GM18858 (cell line): ENCODE results near the gene TSTD1.
"Not testable (repeated sequence)": the region's sequence is repeated elsewhere in the genome, so short reads cannot be mapped to it uniquely, and the experiment has no call there.

ENCODE experiments used
- ATAC-seq: cut with Tn5 transposase; IDR thresholded peaks from one replicate; pipeline ENCODE4 v1.9.1; 2021; ENCODE audit not compliant: unreplicated experiment

The TSTD1 gene

DNA sequence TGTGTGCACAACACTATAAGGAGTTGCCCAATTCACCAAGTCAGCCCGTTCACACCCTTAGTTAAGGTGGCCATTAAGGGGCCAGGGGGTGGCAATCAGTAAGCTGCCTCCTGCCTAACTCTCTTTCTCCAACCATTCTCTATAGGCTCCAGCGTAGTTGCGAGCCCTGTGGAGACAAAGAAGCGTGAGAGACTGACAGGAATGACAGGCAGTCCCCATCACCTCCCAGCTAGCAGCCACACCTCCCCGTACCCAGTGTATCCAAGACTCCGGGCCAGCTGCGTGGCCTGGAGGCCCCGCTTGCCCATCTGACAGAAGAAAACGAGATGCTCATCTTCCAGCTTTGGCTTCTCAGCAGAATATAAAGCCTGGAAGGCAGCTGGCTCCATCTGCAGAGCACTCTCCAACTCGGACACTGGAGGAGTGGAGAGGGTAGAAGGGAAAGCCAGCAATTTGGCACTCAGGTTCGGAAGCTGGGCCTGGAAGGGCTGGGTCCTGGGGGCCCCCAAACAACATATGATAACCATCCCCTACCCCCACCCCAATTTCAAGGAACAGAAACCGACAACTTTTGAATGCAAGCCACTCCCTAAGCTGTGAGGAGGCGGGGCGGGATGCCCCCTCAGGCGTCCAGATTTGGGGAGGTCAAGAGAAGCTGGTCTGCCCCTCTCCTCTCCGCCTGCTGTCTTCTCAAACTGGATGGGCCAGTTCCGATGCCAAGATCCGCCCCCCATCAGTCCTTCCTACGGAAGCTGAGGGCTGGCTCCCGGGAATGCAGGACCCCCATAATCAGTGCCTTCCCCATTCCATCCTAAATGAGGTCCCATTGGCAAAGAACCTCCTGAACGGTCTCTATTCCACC lies 872 bp downstream of the TSTD1 start:
- ATAC-seq: no peak

DNA sequence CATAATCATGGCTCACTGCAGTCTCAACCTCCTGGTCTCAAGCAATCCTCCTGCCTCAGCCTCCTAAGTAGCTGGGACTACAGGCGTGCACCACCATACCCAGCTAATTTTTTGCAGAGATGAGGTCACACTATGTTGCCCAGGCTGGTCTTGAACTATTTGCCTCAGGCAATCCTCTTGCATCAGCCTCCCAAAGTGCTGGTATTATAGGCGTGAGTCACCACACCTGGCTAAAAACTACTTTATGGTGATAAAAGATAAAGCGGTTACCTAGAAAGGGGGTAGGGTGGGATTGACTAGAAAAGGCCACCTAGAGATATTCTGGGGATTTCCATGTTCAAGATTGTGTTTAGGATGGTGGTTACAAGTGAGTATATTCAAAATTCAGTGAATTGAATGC lies 5.0 kb downstream of the TSTD1 start:
- no peak for ATAC-seq

DNA sequence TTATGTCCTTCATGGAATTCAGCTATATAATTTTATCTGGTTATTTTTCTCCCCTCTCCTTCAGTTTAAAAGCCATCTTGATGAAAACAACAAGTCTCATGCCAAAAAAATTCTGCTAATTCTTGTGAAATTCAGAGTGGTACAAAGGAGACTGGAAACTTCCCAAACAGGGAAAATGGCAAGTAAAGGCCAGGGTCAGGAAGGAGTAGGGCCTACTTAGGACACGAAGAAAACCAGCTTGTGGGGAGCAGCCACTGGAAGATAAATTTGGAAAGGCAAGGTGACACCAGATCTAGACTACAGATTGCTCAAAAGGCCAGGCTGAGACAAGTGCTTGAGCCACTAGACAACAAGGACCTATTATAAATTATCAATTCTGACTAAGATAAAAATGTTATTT lies 6.4 kb downstream of the TSTD1 start:
- no peak for ATAC-seq

DNA sequence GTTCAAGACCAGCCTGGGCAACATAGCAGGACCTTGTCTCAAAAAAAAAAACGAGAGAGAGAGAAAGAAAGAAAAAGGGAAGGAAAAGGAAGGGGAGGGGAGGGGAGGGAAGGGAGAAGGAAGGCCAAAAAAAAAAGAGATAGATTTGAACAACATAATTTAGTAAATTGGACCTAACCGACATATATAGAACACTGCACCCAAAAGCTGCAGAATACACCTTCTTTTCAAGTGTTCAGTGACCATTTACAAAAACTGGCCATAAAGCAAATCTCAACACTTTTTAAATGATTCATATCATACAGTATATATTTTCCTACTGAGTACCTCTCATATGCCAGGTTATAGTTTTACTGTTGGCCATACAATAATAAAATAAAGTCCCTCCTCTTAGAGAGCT lies 6.9 kb downstream of the TSTD1 start:
- ATAC-seq: no peak

DNA sequence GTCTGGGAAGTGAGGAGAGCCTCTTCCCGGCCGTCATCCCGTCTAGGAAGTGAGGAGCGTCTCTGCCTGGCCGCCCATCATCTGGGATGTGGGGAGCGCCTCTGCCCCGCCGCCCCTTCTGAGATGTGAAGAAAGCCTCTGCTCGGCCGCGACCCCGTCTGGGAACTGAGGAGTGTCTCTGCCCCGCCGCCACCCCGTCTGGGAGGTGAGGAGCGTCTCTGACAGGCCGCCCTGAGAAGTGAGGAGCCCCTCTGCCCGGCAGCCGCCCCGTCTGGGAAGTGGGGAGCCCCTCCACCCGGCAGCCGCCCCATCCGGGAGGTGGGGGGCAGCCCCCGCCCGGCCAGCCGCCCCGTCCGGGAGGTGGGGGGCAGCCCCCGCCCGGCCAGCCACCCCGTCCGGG lies 9.3 kb downstream of the TSTD1 start:
- ATAC-seq: not testable (repeated sequence)

DNA sequence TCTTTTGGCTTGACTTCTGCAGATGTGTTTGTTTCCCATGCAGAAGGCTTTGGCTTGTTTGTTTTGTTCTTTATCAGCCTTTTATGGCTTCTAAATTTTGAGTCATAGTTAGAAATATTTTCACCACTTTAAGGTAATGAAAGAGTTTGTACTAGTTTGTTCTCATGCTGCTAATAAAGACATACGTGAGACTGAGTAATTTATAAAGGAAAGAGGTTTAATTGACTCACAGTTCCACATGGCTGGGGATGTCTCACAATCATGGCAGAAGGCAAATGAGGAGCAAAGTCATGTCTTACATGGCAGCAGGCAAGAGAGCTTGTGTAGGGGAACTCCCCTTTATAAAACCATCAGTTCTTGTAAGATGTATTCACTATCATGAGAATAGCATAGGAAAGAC lies 11.8 kb downstream of the TSTD1 start:
- not testable (repeated sequence) for ATAC-seq

DNA sequence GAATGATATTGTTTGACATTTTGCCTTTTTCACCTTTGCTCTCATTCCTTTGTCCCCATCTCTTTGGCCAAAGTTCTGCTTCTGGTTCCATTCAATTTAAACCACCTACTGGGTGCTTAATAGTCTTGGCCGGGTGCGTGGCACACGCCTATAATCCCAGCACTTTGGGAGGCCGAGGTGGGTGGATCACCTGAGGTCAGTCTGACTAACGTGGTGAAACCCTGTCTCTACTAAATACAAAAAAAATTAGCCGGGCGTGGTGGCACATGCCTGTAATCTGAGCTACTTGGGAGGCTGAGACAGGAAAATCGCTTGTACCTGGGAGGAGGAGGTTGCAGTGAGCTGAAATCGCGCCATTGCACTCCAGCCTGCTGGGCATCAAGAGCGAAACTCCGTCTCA lies 16.3 kb downstream of the TSTD1 start:
- ATAC-seq: not testable (repeated sequence)

DNA sequence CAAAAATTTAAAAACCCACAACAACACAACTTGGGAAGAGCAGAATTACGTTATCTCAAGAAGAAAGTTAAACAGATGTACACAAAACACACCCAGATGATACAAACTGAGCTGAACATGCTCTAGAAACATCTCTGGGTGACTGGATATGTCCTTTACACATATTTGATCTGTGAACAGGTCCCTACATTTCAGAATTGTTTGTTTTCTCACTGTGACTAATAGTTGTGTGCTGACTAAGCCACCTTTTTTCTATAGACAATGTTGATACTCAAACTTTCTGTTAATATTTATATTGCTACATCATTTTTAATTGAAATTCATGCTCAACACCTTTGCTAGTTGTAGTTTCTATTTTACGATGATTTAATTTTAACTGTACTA lies 16.8 kb downstream of the TSTD1 start:
- no peak for ATAC-seq

DNA sequence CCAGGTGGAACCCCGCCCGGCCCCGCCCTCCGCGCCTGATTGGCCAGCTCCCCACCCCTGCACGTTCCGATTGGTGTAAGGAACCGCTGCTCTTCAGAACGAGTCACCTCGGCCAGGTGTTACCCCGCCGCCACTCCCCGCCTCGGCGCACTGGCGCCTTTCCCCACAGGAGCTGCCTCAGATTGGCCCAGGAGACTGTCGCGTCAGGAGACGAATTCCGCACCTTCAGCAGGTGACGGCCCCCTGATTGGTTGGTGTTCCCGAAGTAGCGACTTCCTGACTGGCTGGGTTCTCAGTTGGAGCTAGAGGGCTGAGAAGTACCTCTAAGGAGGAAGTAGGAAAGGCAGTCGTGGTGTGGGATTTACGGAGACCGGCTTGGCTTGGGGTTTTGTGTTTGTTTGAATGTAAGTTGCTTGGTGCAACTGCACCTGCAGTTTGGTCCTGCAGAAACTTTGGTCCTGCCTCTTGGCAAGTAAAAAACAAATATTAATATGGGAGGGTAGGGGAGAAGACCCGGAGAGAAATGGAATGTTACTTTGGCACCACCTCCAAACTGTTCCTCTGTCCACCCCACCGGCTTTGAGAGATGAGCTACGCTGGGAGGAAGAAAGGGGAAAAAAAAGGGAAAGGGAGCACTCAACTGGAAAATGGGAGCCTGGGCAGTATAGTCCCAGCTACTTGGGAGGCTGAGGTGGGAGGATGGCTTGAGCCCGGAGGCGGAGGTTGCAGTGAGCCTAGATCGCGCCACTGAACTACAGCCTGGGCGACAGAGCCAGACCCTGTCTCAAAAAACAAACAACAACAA lies 17.4 kb downstream of the TSTD1 start:
- ATAC-seq: peak; percentile 66

DNA sequence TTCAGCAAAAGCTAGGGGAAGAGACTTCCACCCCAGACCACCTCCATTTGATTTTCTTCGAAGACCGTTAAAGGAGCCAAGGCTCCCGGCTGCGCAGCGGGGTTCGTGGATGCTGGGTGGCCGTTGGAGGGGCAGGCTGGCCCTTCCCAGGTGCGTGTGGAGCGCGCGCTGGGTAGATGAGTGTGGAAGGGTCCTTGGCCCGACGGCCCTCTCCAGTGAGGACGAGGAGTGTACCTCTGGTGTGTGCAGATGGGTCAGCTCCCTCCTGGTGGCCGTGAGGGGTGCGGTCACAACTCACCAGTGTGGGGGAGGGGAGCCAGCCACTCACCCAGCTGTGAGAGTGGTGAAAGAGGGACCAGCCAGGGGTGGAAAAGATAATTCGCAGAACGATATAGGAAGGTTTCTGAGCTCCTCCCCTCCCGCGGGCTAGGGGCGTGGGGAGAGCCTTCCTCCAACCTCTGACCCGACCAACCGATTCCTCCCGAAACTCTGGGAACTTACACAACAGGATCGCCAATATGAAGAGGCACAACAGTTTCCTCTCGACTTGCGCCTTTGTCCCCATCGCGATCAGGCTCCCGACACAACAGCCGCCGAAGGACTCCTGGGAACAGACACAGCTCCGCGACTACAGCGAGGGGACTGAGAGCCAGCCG lies 18.1 kb downstream of the TSTD1 start, which contains the start of gene F11R:
Gene F11R, minus strand, starts transcription at position 644 of the 656 bp plus-strand sequence. Its CDS starts 79 bp downstream, at position 565.
- ATAC-seq: peak; percentile 25

DNA sequence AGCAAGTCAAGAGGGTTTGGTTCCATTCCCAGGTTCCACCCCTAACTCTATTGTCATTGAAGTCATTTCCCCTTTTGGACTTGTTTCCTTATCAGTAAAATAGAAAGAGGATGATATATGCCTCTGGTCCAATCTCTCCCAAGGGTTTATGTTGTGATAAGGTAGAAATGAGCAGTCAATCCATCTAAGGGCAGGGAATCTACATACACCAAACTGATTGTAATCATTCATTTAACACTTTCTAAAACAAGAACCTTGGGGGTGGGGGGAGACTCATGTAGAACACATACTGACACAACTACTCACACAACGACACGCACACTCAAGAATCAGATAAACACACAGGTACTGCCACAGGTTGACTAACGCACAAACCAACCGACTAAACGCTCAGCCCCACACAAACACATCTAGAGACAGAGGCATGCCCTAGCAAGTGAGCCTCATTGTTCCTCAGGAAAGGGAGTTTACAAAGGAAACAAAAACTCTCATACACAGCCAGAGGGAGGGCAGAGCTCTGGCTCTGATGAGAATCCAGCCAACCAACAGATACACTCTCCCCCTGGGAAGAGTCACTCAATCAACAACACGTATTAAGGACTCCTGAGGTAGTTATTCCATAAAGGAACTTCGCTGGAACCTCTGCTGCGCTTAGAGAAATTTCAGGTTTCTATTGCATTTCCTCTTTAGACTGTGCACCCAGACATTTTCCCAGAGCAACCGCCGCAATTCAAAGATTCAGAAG lies 18.8 kb downstream of the TSTD1 start:
- ATAC-seq: no peak

DNA sequence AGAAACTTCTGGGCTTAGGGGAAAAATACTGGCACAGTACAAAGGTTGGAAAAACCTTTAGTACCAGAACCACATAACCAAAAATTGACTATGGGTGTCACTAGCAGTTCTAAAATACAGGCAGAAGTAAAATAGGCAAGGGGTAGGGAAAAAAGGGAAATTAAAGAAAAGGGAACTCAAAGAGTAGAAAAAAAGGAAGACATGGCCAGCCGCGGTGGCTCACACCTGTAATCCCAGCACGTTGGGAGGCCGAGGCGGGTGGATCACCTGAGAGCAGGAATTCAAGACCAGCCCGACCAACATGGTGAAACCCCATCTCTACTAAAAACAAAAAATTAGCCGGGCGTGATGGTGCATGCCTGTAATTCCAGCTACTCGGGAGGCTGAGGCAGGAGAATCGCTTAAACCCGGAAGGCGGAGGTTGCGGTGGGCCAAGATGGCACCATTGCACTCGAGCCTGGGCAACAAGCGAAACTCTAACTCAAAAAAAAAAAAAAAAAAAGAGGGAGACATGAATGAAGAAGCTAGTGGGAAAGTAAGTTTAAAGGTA lies 19.6 kb downstream of the TSTD1 start:
- ATAC-seq: not testable (repeated sequence)

DNA sequence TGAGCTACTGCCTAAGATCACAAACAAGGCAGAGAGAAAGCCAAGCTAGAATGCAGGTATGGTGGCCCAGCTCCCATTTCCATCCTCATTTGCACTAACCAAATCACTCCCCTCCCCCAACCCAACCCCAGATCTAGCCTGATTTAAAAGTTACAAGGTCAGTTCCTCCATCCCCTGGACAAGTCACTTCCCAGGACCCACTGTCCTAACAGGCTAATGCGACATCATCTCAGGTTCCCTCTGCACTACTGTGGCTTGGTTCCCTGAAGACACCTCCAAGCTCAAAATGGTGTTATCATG lies 20.2 kb downstream of the TSTD1 start:
- no peak for ATAC-seq

DNA sequence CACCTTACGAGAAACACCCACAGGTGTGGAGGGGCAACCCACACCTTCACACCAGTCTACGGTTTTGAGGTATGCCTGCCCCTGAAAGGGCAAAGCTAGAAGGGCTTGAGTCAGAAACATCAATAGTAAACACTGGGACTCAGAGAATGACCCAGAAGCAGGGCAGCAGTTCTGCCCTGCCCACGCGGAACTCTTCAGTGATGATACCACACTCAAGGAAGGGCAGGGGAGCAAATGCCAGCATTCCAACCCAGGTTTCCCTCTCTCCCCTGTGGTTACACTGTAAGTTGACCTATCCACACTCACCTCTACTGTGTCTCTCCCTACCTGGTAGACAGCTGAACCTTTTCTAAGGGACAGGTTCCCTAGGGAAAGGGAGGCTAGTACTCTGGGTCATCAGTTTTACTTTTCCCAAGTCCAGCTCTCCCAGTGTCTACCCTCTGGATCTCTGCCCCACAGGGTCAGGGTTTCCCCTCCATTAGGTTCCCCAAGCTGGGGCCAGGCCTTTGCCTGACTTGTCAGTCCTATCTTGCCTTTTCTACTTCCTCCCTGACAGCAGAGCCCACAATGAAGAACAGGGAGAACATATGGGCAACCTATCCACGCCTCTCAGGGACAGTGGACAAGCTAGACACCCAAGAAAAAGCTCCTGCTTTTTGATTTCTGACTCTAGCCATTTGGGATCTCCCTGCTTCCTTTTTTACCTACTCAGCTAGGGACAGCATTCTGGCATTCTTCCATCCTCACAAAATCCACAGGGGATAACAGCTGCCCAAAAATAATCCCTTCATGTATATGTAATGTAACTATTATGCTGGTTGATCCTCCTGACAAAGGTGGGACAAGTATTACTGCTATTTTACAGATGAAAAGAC lies 20.8 kb downstream of the TSTD1 start:
- no peak for ATAC-seq

DNA sequence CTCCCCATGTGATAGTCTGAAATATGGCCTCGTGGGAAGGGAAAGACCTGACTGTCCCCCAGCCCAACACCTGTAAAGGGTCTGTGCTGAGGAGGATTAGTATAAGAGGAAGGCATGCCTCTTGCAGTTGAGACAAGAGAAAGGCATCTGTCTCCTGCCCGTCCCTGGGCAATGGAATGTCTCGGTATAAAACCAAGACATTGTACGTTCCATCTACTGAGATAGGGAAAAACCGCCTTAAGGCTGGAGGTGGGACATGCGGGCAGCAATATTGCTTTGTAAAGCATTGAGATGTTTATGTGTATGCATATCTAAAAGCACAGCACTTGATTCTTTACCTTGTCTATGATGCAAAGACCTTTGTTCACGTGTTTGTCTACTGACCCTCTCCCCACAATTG lies 21.6 kb downstream of the TSTD1 start:
- not testable (repeated sequence) for ATAC-seq

DNA sequence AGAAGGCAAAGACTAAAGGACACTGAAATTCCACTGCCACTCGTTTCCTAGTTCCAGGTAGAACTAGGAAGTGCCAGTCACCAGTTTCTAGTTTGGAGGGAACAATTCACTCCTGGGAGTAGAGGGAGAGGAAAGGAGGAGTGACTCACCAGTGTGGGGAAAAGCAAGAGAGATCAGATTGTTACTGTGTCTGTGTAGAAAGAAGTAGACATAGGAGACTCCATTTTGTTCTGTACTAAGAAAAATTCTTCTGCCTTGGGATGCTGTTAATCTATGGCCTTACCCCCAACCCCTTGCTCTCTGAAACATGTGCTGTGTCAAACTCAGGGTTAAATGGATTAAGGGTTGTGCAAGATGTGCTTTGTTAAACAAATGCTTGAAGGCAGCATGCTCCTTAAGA lies 22.1 kb downstream of the TSTD1 start:
- ATAC-seq: not testable (repeated sequence)

DNA sequence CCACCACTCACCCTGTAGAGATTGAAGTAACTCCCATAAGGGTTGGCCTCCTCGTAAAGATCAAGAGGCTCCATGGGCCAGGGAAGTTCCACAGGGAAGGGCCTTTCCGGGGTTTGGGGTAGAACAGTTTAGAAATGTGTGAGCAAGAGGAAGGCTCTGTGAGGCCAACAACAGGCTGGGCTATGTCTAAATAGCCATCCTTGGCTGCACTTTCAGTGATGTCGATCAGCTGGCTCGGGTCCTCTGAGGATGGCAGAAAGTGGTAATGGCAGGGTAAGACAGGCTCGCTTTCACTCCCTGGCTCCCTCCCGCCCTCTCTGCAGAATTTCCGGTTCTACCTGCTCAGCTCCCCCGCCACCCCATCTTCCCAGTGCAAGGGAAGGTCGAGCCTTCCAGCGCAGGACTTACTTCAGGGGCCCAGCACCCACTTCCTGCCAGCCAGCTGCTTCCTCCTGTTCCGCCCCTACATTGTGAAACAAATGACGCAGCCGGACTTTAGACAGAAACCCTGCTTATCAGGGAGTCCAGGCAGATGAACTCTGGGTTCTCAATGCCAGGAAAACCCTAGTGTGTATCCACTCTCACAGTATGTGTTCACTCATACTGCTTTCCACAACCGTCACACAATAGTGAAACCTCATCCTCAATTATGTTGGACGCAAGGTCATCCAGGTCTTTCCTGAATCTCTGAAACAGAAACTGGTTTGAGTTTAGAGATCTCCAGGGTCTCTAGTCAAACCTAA lies 25.1 kb downstream of the TSTD1 start:
- peak; percentile 63 for ATAC-seq

DNA sequence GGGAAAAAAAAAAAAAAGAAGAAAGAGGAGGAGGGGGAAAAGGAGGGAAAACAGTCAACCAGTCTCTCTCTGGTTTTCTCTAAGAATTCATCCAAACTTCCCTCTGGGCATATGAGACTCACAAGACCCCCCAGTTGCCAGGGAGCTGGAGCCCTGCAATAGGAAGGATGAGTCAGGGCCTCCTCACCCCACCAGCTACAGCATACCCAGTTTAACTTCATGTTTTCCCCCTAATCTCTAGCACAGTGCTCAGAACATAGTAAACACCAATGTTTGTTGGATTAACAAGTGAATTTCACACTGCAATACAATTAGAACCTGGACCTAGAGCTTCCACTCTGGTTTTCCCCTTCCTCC lies 25.7 kb downstream of the TSTD1 start:
- ATAC-seq: no peak

DNA sequence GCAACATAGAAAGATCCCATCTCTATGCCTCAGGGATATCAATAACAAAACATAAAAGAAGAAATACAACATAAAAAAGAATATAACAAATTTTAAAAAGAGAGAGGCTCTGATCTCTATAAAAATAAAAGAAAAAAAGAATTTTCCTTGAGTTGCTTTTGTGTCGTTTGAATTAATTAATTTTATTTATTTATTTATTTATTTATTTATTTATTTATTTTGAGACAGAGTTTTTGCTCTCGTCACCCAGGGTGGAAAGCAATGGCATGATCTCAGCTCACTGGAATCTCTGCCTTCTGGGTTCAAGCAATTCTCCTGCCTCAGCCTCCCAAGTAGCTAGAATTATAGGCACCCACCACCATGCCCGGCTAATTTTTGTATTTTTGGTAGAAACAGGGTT lies 26.3 kb downstream of the TSTD1 start:
- no peak for ATAC-seq
